BJ (cell line): ENCODE measurements around the gene CCDC191. TPM values are rescaled to one million over a fixed set of nuclear protein-coding genes. Genes with fewer than 3 reads are reported as not detected.
A peak's percentile ranks its signal among the peaks of the same experiment; 100 is the strongest.

Experiments used
- CTCF ChIA-PET: fragments of 350-600 bp; formaldehyde crosslinking; extraction: SDS; loops from one replicate; lab custom pipeline; 2021; ENCODE audit warnings: antibody characterized with exemption, inconsistent platforms; lab: Yijun Ruan, JAX
- POLR2A ChIA-PET: fragments of 300-600 bp; sonication (Branson Sonifier 250); formaldehyde crosslinking; extraction: SDS; loops from one replicate; lab custom pipeline; 2021; ENCODE audit warnings: antibody characterized with exemption; lab: Charles Lee
- DNase-seq: peaks from one replicate; pipeline ENCODE4 v3.0.0-alpha.2; 2011; ENCODE audit warnings: low read depth
- H3K27me3 ChIP-seq: 2 replicates; pipeline ENCODE4 v1.6.0; 2011; ENCODE audit warnings: low read length; ENCODE audit not compliant: control insufficient read depth, insufficient read depth
- H3K36me3 ChIP-seq: 2 replicates; pipeline ENCODE4 v1.5.1; 2011; ENCODE audit warnings: low read length; ENCODE audit not compliant: control insufficient read depth, insufficient read depth
- H3K4me3 ChIP-seq: 2 replicates; pipeline ENCODE4 v1.5.1; 2011; ENCODE audit warnings: low read depth, mild to moderate bottlenecking, control low read depth, low read length
- polyA plus RNA-seq: library from polyadenylated mRNA; depleted of rRNA; stranded (reverse); fragments of >200 nt; gene quantifications from 2 replicates; pipeline ENCODE4 v1.2.3, GENCODE V29; 2011
- TF ChIP-seq, protein P1 (sequence below): IDR thresholded peaks from 2 replicates; pipeline ENCODE4 v1.5.1; 2011; ENCODE audit warnings: low read depth, mild to moderate bottlenecking, control low read depth, inconsistent platforms, low read length, moderate library complexity; ENCODE audit not compliant: insufficient read depth

Gene CCDC191
- polyA plus RNA-seq, 1 experiment: 1.3 TPM

DNA sequence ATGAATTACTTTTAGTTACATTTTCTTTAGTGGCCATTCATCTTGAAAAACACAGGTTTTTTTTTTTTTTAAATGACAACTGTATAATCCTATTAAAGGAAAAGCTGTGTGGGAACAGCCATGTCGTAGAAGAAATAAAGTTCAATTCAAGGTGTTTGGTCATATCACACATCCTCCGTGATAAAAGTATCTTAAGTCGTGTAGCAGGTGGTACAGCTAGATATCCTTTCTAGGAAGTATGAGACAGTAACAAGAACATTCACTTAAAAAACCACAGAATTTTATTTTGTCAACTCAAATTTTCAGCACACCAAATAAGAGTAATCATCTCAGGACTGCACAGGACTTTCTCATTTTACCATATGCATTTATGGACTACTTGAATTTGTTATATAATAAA is 92.4 kb downstream of the CCDC191 start:
- TF ChIP-seq, protein P1, sequence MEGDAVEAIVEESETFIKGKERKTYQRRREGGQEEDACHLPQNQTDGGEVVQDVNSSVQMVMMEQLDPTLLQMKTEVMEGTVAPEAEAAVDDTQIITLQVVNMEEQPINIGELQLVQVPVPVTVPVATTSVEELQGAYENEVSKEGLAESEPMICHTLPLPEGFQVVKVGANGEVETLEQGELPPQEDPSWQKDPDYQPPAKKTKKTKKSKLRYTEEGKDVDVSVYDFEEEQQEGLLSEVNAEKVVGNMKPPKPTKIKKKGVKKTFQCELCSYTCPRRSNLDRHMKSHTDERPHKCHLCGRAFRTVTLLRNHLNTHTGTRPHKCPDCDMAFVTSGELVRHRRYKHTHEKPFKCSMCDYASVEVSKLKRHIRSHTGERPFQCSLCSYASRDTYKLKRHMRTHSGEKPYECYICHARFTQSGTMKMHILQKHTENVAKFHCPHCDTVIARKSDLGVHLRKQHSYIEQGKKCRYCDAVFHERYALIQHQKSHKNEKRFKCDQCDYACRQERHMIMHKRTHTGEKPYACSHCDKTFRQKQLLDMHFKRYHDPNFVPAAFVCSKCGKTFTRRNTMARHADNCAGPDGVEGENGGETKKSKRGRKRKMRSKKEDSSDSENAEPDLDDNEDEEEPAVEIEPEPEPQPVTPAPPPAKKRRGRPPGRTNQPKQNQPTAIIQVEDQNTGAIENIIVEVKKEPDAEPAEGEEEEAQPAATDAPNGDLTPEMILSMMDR: no peak
- POLR2A ChIA-PET: no interaction called here
- Histone ChIP-seq H3K4me3 (no peak overlapping the region), H3K27me3 (no peaks in the 10 kb centered on the region), H3K36me3 (no peaks in the 10 kb centered on the region)
- CTCF ChIA-PET: no interaction called here
- DNase-seq: no peak

DNA sequence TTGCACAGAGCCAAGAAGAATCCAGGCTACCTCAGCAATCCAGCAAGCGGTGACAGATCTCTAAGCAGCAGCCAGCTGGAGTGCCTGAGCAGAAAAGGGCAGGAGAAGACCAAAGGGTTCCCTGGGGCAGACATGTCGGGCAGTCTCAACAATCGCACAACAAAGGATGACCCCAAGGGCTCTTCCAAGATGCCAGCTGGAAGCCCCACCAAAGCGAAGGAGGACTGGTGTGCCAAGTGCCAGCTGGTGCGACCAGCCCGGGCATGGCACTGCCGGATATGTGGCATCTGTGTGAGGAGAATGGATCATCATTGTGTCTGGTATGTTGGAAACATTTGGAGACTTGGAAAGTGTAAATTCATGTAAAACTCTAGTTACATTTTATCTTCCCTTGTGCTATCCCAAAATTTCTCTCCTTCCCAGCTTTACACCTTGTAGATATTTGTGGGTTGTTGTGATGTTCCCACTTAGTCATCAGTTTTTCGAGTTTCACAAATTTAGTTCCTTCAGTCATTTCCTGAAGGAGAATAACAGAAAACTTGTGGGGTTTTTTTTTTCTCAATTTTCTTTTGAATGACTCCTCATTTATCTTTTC is 102.1 kb downstream of the CCDC191 start:
- H3K36me3 ChIP-seq: no peaks in the 10 kb centered on the region
- no peak overlapping the region for H3K4me3 ChIP-seq
- ChIA-PET CTCF (interaction anchor here (1.2 kb wide), 1 partner anchor 110 kb away, joined by 3 read pairs; no protein-coding TSS in a partner anchor), POLR2A (interaction anchor here (0.5 kb wide), 1 partner anchor 40 kb away, joined by 9 read pairs; no protein-coding TSS in a partner anchor)
- DNase-seq: no peak
- TF ChIP-seq, protein P1: no peak
- H3K27me3 ChIP-seq: no peaks in the 10 kb centered on the region

DNA sequence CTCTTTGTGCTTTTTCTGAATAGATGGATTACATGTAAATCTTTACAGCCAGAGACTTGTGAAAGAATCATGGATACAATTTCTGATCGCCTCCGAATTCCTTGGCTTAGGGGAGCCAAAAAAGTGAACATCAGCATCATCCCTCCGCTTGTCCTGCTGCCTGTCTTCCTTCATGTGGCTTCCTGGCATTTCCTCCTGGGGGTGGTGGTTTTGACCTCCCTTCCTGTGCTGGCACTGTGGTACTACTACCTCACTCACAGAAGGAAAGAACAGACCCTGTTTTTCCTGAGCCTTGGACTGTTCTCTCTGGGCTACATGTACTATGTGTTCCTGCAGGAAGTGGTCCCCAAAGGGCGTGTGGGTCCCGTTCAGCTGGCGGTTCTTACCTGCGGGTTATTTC is 102.6 kb downstream of the CCDC191 start:
- CTCF ChIA-PET: interaction anchor here (1.2 kb wide), 1 partner anchor 110 kb away, joined by 3 read pairs; no protein-coding TSS in a partner anchor
- Histone ChIP-seq H3K4me3 (no peak overlapping the region), H3K36me3 (no peaks in the 10 kb centered on the region), H3K27me3 (no peaks in the 10 kb centered on the region)
- DNase-seq: no peak
- POLR2A ChIA-PET: no interaction called here
- TF ChIP-seq, protein P1: no peak

DNA sequence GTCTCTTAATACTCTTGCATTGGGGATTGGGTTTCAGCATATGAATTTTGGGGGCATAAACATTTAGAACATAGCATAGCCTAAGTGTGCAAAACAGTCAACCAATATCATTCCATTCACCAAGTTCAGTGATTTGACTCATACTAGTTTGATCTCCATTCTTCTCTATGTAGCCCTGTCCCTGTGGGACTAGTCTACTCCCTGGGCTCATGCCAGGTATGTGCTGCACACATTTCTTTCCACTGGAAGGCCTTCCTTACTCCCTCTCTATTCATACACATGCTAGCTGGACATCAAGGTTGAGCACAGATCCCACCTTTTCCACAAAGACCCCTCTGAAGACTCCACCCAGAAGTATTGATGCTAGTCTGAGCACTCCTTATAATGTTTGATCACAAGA is 103.4 kb downstream of the CCDC191 start:
- no peak overlapping the region for H3K4me3 ChIP-seq
- H3K36me3 ChIP-seq: no peaks in the 10 kb centered on the region
- TF ChIP-seq, protein P1: no peak
- H3K27me3 ChIP-seq: no peaks in the 10 kb centered on the region
- CTCF ChIA-PET: interaction anchor here (0.5 kb wide), 1 partner anchor 59 kb away, joined by 3 read pairs; no protein-coding TSS in a partner anchor
- DNase-seq: no peak
- POLR2A ChIA-PET: no interaction called here

DNA sequence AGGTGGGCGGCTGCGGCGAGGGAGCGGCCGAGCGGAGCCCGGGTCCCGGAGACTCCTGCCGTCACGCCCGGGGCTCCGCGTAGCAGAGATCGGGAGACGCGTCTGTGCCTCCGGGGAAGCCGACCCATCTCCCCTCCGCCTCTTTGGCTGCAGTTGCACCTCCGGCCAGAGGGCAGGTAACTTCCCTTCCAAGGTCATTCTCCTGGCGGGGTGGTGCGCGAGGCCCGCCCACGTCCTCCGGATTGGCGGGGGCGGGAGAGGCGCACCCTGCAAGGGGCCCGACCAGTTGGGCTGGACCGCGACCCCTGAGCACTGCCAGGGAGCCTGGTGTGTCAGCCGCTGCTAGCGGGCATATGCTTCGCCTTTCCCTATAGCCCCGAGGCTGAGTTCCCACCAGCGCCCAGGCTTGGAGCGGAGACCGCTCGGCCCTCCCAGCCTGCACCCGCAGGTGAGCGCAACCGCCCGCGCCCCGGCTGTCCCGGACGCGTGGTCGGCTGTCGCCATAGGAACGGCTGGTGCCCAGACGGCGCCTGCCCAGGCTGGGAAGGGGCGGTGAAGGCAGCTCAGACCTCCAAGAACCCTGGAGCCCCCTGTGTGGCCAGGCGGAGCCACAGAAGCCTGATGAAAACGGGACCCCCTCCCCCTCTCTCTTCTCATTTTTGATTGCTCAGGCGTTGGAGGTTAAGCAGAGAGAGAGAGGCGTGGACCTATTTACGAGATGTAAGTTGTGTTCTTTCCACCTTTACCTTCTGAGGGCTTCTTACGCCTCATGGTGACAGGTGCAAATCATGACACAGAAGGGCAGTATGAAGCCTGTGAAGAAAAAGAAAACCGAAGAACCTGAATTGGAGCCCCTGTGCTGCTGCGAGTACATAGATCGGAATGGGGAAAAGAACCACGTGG is 108.1 kb downstream of the CCDC191 start:
- DNase-seq: no peak
- Histone ChIP-seq H3K36me3 (no peaks in the 10 kb centered on the region), H3K4me3 (peak overlapping the region; percentile 56), H3K27me3 (no peaks in the 10 kb centered on the region)
- TF ChIP-seq, protein P1: no peak
- ChIA-PET CTCF (no interaction called here), POLR2A (no interaction called here)
